ENCODE measurements around the gene GRIN2D.
"Not testable (repeated sequence)": the region's sequence is repeated elsewhere in the genome, so short reads cannot be mapped to it uniquely, and the experiment has no call there.

Gene GRIN2D

GRCh38 chr19:48381178-48381950 lies 12.1 kb upstream of the GRIN2D start:
- no peak overlapping the region for H3K4me3 ChIP-seq (replicated peaks; ENCODE audit: low read depth, low read length)
- TF ChIP-seq CTCF (IDR thresholded peaks at IDR 0.05; ENCODE audit: low read length, missing control alignments): no peak
- DNase-seq (ENCODE audit: low read depth): no peak

- no peak overlapping the region for H3K4me3 ChIP-seq (replicated peaks; ENCODE audit: low read depth, low read length)
- DNase-seq (ENCODE audit: low read depth): no peak
- TF ChIP-seq CTCF (IDR thresholded peaks at IDR 0.05; ENCODE audit: low read length, missing control alignments): no peak
These were observed 11.2 kb upstream of the GRIN2D start for GRCh38 chr19:48382286-48382685.

GRCh38 chr19:48385461-48386087 lies 7.9 kb upstream of the GRIN2D start:
- H3K4me3 ChIP-seq (replicated peaks; ENCODE audit: low read depth, low read length): no peak overlapping the region
- no peak for TF ChIP-seq CTCF (IDR thresholded peaks at IDR 0.05; ENCODE audit: low read length, missing control alignments)
- DNase-seq (ENCODE audit: low read depth): no peak

- TF ChIP-seq CTCF (IDR thresholded peaks at IDR 0.05; ENCODE audit: low read length, missing control alignments): no peak
- no peak for DNase-seq (ENCODE audit: low read depth)
- no peak overlapping the region for H3K4me3 ChIP-seq (replicated peaks; ENCODE audit: low read depth, low read length)
These were observed 6.5 kb upstream of the GRIN2D start for GRCh38 chr19:48386981-48387380.

GRCh38 chr19:48390188-48391099 lies 3.0 kb upstream of the GRIN2D start:
- peak overlapping the region; percentile 97 for H3K4me3 ChIP-seq (replicated peaks; ENCODE audit: low read depth, low read length)
- TF ChIP-seq CTCF (IDR thresholded peaks at IDR 0.05; ENCODE audit: low read length, missing control alignments): peak; percentile 64
- peak; percentile 58 for DNase-seq (ENCODE audit: low read depth)

- peak within 1 kb of the TSS; percentile 97 for H3K4me3 ChIP-seq (replicated peaks; ENCODE audit: low read depth, low read length)
- TF ChIP-seq CTCF (IDR thresholded peaks at IDR 0.05; ENCODE audit: low read length, missing control alignments): peak; percentile 90
- DNase-seq (ENCODE audit: low read depth): peak; percentile 75
These were observed 2.1 kb upstream of the GRIN2D start, which contains the start of gene KDELR1 for GRCh38 chr19:48391100-48392005. Gene KDELR1, minus strand, starts transcription at chr19:48391551. Its CDS starts 193 bp downstream, at chr19:48391358.

- not testable (repeated sequence) for H3K4me3 ChIP-seq (replicated peaks; ENCODE audit: low read depth, low read length); DNase-seq (ENCODE audit: low read depth)
These were observed 1.5 kb upstream of the GRIN2D start for GRCh38 chr19:48392006-48392344.

All from fibroblast of pulmonary artery (primary cell).